HUES64 (cell line): Measurements from ENCODE around the gene ZNF280A.

ENCODE experiments used
- H3K27ac ChIP-seq: 2 replicates; pipeline ENCODE4 v1.7.0; 2013; ENCODE audit warnings: low read depth, low read length, inconsistent platforms
- H3K27me3 ChIP-seq: 2 replicates; pipeline ENCODE4 v1.6.1; 2013; ENCODE audit warnings: mild to moderate bottlenecking, low read length; ENCODE audit not compliant: insufficient read depth
- H3K36me3 ChIP-seq: 2 replicates; pipeline ENCODE4 v1.6.1; 2013; ENCODE audit warnings: mild to moderate bottlenecking, low read length; ENCODE audit not compliant: insufficient read depth
- H3K4me1 ChIP-seq: 2 replicates; pipeline ENCODE4 v1.6.1; 2013; ENCODE audit warnings: mild to moderate bottlenecking, low read length, moderate library complexity; ENCODE audit not compliant: insufficient read depth
- H3K4me3 ChIP-seq: 2 replicates; pipeline ENCODE4 v1.5.1; 2013; ENCODE audit warnings: mild to moderate bottlenecking, low read length, moderate library complexity
- H3K9ac ChIP-seq: 2 replicates; pipeline ENCODE4 v1.6.1; 2013; ENCODE audit warnings: mild to moderate bottlenecking, low read depth, low read length
- H3K9me3 ChIP-seq: 2 replicates; pipeline ENCODE4 v1.6.1; 2013; ENCODE audit warnings: low read depth, low read length; ENCODE audit not compliant: insufficient read depth
- WGBS: fragments of 150-250, 120-280 bp; methylation state at CpG from one replicate; pipeline ENCODE4 v1.1.7; 2013; ENCODE audit warnings: missing lambda C conversion rate; 5-methylcytosine and 5-hydroxymethylcytosine counted together

ZNF280A gene

GRCh38 chr22:22465782-22466181, 54.3 kb downstream of the ZNF280A start:
- H3K4me3 ChIP-seq: no peak overlapping the region
- WGBS: 93% methylated on average over 1 of the region's 1 CpG
- no peaks in the 10 kb centered on the region for H3K4me1 ChIP-seq
- peaks cover 9% of the 10 kb centered on the region for H3K9me3 ChIP-seq
- H3K27me3 ChIP-seq: peaks cover 53% of the 10 kb centered on the region
- no peak overlapping the region for H3K9ac ChIP-seq
- no peaks in the 10 kb centered on the region for H3K36me3 ChIP-seq
- H3K27ac ChIP-seq: no peak overlapping the region

GRCh38 chr22:22465094-22465602, 54.9 kb downstream of the ZNF280A start:
- WGBS: 82% methylated on average over 7 of the region's 7 CpGs
- no peak overlapping the region for H3K9ac ChIP-seq
- H3K36me3 ChIP-seq: no peaks in the 10 kb centered on the region
- H3K9me3 ChIP-seq: peaks cover 14% of the 10 kb centered on the region
- H3K4me1 ChIP-seq: no peaks in the 10 kb centered on the region
- H3K4me3 ChIP-seq: no peak overlapping the region
- H3K27ac ChIP-seq: no peak overlapping the region
- peaks cover 53% of the 10 kb centered on the region for H3K27me3 ChIP-seq

- Histone ChIP-seq H3K27me3 (peaks cover 49% of the 10 kb centered on the region), H3K9ac (no peak overlapping the region), H3K9me3 (peaks cover 14% of the 10 kb centered on the region), H3K4me1 (no peaks in the 10 kb centered on the region), H3K36me3 (no peaks in the 10 kb centered on the region), H3K4me3 (no peak overlapping the region), H3K27ac (no peak overlapping the region)
- 92% methylated on average over 11 of the region's 11 CpGs for WGBS
These were observed 55.5 kb downstream of the ZNF280A start for GRCh38 chr22:22464541-22465054.

GRCh38 chr22:22463855-22464540, 56.1 kb downstream of the ZNF280A start:
- no peak overlapping the region for H3K9ac ChIP-seq
- WGBS: 42% methylated on average over 18 of the region's 18 CpGs
- H3K36me3 ChIP-seq: no peaks in the 10 kb centered on the region
- H3K4me1 ChIP-seq: no peaks in the 10 kb centered on the region
- no peak overlapping the region for H3K27ac ChIP-seq
- peaks cover 48% of the 10 kb centered on the region for H3K27me3 ChIP-seq
- peaks cover 17% of the 10 kb centered on the region for H3K9me3 ChIP-seq
- H3K4me3 ChIP-seq: no peak overlapping the region
